ENCODE data around the gene LAMA3.
"Not testable (repeated sequence)": the region's sequence is repeated elsewhere in the genome, so short reads cannot be mapped to it uniquely, and the experiment has no call there.

LAMA3 gene

DNA sequence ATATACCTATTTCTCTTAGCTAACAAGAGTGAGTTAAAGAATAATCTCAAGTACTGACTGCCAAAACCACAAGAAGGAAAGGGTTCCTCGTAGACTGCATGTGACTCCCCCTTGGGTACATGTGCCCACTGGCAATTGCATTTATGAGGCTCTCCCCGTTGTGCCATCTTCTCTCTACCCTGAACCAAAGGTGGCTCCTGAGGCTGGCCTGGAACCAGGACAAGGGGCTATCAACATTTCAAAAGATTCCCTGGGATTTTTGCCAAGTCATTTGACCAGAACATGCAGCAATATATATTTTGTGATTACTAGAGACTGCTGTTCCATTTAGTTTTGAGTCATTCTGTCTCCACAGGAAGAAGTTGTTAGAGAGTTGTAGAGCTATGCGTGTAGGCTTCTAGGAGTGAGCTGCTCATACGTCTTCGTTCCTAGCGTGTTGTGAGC, 45.8 kb downstream of the LAMA3 start:
- DNase-seq = no peak

DNA sequence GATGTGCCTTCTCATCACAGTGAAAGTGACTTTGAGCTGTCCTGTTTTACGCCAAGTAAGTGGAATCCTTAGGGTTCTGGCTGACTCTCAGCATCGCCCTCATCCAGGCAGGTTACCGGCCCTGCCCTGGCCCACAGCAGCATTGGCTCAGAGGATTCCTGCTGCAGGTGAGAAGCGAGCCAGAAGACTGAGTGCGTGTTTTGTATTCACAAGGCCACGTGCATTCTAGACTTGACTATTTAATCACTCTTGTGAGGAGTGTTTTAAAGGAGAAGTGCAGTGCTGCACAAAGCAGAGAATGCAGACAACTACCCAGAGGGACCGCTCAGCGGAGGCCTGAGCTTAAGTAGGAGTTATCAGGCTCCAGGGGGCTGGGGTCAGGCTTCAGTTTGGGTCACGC, 48.3 kb downstream of the LAMA3 start:
- DNase-seq = no peak

DNA sequence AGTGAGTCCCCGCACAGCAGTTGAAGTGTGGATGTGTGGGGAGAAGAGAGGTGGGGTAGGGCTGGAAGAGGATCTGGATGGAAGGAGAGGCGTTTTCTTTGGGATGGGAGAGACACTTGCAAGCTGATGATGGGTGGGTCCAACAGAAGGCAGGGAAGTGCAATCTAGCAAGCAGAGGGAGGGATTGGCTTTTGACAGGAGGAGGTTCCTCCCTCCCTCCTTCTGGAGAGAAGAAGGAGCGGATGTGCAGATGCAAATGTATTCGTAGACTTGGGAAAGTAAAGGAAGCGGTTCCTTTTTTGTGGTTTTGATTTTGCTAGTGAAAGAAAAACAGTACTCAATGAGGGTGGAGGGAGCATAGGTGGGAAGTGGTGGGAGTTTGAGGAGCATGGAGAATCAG, 48.9 kb downstream of the LAMA3 start:
- DNase-seq = no peak

DNA sequence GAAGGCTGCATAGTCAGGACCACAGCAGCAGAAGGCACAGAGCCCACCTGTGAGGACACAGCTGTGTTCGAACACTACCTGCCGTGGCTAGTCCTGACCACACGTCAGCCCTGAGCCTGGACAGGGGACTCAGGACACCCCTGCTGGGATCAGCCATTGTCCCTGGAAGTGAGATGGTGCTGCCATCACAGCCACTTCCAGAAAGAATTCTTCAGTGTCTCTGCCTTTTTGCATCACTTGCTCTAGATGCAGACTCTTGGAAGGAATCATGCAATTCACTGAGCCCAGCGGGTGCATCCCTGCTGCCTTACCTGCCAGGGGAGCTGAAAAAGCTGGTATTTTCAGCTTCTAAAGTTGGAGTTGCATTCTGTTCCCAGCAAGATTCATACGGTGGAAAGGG, 49.3 kb downstream of the LAMA3 start:
- DNase-seq = no peak

DNA sequence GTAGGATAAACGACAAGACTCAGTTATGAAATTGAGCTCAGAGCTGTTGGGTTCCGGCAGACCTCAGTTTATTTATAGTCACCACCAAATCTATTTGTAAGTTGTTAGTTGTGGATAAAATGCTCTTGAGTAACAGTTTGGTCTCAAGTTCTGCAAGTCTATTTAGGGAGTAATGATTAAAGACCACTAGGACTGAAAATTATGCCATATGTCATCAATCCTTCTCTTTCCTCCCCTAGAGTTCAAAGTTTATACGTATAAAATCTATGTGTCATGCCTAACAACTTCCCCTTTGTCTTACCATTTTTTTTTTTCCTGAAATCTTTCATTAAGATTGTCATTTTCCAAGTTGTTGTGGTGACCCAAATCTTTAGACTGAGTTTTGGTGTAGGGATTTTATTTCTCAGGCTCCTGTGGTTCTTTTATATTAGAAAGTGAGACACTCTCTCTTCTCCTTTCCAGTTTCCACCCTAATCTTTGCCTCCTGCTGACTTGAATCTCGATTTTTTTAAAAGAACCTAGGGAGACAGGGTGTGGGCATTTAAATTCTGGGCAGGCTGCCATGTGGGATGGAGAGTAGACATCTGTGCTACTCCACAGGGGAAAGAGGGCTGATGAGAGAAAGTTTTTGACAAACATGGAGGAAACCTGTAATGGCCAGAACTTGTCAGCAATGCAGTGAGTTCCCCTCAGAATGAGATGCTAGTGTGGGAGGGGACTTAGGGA, 51.0 kb downstream of the LAMA3 start:
- no peak for DNase-seq

DNA sequence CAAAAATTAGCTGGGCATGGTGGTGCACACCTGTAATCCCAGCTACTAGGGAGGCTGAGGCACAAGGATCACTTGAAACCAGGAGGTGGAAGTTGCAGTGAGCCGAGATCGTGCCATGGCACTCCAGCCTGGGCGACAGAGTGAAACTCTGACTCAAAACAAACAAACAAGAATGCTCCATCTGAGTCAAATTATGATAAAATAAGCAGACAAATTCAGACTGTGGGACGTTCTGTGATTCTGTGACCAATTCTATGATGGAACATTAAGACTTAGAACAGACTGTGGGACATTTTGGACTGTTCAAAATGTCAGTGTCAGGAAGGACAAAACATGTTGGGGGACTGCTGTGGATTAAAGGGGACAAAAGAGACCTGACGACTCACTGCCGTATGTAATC, 52.7 kb downstream of the LAMA3 start:
- not testable (repeated sequence) for DNase-seq

DNA sequence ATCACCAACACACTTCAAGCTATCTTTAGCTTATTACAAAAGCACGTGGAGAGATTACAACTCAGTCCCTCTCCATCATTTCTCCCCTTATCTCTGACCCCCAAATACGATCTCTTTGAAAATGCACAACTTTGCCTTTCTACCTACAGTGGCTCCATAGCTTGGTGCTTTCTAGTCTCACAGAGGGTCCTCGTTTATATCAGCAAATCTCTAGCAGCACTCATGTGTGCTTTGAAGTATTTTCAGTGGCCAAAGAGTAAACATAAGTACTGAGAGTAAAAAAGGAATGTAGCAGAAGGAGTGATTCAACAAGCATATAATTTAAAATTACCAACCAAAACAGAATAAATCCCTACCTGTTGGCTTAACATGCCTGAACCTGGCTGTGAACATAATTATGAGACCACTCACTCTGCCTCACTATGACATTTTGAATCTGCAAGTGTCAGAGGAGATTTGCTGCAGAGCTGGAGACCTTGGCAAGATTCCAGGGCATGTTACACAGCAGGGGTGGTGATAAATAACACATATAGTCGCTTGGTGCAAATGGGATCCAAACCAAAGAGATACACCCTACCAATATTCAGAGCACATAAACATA, 54.6 kb downstream of the LAMA3 start:
- DNase-seq = no peak

DNA sequence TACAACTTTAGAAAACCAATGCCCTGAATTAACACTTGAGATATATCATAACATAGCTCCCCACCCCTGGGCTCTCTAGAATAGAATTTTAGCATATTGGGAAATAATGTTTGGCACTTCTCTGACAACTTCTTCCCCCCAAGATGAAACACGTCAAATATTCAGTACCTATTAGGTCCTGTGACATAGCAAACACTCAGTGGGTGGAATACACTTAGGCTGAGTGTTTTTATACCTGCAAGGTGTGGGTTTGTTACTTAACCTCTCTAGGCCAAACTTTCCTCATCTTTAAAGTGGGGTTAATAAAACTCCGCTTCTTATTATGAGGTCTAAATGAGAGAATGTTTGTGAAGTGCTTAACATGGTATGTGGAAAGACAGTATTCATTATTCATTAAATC, 56.1 kb downstream of the LAMA3 start:
- no peak for DNase-seq

DNA sequence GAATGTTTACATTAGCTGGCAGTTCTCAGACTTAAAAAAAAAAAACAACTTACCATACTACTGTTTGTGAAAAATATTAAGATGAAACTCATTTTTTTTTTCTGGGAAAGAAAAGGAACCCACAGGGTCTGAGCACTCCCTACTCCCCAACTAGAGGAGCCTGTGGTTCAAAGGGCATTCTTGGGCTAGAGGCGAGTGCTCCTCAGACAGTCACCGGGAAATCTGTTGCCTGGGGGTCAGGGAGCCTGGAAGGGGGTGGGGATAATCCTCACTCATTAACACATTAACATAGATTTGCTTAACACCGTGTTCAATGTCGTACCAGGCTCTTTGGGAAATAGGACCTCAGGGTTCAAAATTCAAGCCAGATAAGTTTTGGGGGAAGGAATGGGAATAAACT, 57.6 kb downstream of the LAMA3 start:
- no peak for DNase-seq

DNA sequence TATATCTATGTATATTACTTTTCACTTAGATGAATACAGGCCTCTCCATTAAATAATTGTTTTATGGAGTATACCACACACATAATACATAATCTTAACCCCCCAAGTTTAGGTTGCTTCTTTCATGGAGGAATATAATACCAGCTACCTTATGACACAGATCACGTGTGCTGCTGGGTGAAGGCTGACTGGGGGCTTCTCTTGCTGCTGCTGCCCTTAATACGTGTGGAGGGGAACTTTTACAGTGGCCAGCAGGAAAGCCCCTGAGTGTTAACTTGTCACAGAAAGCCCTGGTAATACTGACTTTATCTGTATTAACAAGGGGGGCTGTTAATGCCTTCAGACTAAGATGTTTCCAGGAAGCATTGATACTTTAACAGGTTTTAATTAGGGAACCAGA, 63.1 kb downstream of the LAMA3 start:
- DNase-seq = no peak

DNA sequence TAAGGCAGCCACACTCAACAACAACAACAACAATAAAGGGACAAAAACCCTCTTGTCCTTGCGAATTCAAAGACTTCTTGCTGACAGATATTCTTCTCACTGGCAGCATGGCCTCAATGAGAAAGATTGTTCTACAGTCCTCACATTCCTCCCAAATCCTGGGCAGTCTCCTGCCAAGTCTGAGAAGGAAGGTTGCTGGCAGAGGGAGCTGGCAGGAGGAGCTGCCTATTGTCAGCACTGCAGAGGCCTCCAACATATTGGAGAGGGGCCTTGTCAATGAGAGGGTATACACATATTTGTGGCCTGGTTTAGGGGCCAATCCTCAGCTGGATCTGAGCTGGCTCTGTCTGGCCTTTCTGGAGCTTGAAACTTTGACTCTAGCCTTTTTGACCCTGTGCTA, 63.5 kb downstream of the LAMA3 start:
- DNase-seq = no peak

DNA sequence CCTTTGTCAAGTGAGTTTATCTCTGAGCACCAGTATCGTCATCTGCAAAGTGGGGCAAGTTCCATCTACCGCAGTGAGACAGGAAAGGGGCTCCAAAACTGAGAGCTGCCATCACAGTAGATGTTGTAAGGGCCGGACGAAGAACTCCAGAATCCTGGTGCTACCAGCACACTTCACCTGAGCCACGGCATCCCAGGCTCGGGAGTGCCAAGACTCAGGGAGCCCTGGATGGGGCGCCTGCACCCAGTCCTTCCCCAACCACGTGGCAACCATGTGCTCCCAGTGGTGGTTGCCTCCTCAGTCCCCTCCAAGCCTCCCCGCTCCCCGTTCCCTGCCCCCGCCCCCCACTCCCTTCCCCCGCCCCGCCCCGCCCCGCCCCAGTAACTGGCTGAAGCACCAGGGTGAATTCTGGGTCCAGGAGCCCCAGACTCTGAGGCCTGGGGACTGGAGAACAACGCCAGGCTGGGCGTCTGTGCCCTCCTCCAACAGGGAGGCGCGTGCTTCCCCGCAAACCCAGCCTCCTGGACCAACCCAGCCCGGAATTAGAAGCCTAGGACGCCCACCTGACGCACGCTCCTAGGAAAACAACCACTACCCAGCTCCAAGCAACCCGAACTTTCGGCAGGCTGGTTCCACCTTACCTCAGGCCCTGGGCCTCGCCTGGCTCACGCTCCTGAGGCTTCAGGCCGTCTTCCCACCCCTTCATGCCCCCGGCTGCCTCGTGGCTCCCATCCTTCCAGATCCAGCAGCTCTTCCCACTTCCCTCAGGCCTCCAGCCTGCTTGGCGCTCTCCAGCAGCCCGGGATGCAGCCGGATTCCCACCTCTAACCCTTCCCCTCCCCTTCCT, 67.6 kb downstream of the LAMA3 start:
- DNase-seq = no peak

DNA sequence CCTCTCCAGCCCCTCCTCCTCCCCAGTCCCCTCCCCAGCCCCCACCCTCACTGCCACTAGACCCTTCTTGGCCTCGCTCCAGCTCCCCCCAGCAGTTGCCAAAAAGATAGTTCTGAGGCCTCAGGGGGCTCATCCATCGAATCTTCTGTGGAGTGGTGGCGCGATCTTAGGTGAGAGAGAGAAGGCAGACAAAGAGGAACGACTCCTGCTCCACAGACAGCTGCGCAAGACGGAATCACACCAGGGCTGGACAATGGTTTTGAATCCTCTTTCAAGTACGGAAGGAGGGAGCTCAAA, 68.1 kb downstream of the LAMA3 start:
- DNase-seq = no peak

DNA sequence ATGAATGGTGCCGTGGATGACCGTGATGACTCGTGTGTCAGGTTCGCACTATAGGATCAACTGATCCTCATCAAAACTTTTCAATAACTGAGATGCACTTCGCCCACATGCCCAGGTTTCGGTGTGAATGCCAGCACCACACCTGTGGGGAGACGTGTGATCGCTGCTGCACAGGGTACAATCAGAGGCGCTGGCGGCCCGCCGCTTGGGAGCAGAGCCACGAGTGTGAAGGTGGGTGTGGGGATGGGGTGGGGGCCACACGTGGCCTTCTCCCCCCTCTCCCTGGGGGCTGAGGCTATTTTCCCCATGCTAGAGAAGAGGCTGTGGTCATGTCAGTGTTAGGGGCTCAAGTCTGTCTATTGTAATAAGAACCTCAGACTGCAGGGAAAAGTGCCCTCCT, 69.0 kb downstream of the LAMA3 start:
- no peak for DNase-seq

DNA sequence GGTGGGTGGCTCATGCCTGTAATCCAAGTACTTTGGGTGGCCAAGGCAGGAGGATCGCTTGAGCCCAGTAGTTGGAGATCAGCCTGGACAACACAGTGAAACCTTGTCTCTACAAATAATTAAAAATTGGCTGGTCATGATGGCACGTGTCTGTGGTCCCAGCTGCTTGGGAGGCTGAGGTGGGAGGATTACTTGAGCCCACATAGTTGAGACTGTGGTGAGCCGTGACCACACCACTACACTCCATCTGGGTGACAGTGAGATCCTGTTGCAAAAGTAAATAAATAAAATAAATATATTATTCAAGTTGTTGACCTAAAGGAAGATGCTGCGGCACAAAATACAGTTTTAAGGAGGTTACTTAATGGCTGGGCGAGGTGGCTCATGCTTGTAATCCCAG, 72.7 kb downstream of the LAMA3 start:
- no peak for DNase-seq

DNA sequence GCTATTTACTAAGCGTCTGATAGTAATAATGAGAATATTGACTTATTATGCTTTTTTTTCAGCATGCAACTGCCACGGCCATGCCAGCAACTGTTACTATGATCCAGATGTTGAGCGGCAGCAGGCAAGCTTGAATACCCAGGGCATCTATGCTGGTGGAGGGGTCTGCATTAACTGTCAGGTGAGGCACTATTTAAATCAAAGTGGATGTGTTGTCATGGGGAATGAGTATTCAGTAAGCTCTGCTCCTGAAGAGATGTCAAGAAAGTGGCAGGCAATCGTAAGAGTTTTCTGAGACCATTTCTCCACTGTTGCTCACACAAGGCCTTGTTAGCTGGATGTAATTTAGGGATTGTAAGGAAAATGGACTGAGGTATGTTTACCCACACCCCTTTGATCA, 74.1 kb downstream of the LAMA3 start:
- no peak for DNase-seq

DNA sequence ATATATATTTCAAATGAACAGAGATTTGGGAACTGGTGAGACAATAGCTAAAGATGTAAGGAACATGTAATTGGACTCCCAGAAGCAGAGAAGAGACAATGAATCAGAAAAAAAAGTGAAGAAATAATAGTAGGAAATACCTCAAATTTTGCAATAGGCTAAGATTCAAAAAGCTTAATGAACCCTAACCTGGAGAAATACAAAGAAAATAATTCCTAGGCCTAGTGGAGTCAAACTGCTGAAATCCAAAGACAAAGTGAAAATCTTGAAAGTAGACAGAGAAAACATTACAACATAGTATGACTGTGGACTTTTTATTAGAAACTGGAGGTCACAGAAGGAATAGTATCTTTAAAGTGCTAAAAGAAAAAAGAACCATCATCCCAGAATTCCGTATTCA, 76.7 kb downstream of the LAMA3 start:
- DNase-seq = no peak

DNA sequence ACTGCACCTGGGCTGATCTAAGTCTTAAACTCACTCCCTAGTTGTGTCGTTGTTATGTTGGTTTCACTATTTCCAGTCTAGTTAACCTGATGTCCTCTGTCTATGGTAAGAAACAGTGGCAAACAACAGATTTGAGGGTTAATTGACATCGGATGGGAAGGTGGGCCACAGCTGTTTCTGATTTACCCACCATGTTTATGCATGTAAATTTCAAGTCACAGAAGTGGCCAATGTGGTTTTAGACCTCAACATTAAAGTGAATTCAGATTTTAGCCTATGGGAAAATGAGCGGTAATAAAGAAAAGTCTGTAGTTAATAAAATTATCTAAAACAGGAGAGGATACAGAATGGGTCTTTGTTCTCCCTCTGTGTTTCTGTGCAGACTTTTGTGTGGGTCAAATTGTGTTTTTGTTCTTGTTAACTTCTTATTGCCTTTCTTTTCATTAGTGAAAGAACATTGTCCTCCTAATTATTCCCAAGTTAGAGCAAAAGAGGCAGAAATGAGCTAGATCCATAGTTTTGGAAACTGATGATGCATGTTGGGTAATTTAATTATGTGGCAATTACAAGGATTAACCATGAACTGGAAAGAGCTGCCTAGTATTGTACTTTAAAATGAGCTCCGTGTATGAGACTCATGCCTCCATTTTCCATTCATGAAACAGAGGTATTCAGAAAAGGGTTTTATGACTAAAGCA, 83.2 kb downstream of the LAMA3 start:
- DNase-seq = no peak

DNA sequence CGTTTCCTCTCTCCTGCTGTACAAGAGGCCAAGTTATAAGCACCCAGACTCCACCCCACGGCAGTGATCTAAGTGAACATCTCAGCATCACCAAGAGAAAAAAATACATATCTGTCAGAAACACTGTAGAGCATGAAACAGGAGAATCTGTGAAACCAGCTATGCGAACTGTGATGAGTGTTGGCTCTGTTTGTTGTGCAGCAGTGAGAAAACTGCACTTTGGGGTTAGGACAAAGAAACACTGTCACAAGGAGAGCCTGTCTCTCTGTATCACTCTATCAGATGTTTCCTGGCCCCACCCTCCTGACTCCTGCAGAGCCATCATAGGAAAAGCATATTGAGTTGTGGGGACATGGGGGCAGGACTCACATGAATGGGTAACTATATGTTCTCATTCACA, 87.1 kb downstream of the LAMA3 start:
- DNase-seq = no peak

DNA sequence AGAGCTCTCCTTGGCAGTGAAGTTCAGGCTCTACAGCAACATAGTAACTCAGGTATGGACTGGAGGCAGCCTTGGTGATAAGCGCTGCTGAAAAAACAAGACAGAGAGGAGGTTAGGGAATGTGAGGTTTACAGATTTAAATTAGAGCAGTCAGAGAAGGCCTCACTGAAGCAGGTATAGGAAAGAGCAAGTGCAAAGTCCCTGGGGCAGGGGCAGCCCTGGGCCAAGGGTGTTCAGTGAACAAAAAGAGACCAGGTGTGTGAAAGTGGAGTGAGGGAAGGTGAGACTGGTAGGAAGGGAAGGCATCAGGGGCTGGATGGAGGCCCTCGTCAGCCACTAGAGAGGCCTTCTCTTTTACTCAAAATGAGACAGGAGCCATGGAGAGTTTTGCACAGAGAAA, 89.6 kb downstream of the LAMA3 start:
- no peak for DNase-seq

DNA sequence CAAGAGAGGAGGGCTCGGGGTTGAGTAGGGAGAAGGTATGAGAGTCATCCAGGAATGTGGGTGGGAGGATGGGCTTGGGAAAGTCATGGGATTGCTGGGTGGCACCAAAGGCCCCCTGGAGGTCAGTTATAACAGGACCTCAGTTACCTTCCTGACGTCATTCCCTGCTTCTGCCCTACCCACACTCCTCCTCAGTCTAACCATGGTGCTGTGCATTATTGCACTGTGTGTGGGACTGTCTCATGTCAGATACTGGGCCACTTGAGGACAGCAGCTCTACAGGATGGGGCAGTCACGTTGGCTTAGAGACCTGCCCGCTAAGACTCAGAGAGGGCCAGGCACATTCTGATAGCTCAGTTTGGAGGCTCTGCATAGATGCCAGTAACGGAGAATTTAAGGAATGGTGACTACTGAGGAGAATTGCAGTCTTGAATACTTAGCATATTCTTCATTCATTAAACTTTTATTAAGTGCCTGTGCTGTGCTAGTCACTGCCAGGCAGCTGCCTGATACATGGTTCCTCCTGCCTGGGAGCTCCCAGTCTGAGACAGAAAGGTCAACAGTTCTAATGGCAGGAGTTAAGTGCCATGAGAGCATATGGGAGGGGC, 90.5 kb downstream of the LAMA3 start:
- DNase-seq = no peak

DNA sequence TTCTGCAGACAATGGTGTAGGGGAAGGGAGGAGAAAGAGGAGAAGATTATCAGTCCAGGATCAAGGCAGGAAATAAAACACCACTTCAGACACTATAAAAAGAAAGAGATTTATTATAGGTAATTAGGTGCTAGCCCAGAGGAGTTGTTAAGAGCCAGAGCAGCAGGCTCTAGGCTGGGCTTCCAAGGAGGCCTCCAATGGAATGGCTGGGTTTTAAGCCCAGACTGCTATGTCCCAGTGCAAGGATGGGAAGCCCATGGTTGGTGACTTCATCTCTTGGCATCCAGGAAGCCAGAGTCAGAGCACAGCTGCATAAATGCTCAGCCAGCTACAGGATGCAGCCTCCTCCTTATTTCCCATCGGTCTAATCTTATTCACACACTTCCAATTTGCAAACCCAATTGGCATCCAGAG, 95.6 kb downstream of the LAMA3 start:
- DNase-seq = no peak

DNA sequence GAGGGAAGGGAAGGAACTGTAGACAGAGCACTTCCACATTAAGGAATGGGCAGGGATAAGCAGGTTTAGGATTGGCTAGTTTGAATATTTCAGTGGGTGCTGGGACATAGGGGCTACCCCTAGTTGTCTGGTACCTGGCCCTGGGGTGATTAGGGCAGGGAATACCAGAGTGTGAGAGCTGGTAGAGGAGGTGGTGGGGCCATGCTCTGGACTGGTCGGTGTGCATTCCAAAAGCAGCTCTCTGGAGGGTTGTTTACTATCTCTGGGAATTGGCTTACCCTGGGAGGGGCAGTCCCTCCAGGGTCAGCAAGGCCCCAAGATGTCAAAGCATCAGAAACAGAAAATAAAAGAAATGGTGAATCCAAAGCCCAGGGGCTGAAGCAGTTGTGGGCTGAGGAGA, 103.8 kb downstream of the LAMA3 start:
- DNase-seq = no peak
